HFF-Myc (cell line): ENCODE measurements around the gene PLGRKT.

Experiments
- DNase-seq: peaks from one replicate; pipeline ENCODE4 v3.0.0-alpha.2; 2011; ENCODE audit warnings: low read depth; ENCODE audit errors: extremely low read depth
- H3K4me3 ChIP-seq: replicated peaks from 2 replicates; pipeline ENCODE4 v1.5.1; 2011; ENCODE audit warnings: low read depth, mild to moderate bottlenecking, control low read depth, low read length
- CTCF ChIP-seq: IDR thresholded peaks from 2 replicates; pipeline ENCODE4 v1.5.1; 2012; ENCODE audit warnings: mild to moderate bottlenecking, low read depth, low read length, control low read depth; ENCODE audit errors: missing control alignments

The PLGRKT gene

GRCh38 chr9:5382479-5382878 is 55.2 kb downstream of the PLGRKT start:
- no peak overlapping the region for H3K4me3 ChIP-seq
- no peak for DNase-seq
- no peak for TF ChIP-seq CTCF

GRCh38 chr9:5375790-5376477 is 61.8 kb downstream of the PLGRKT start:
- no peak for DNase-seq
- no peak for TF ChIP-seq CTCF
- H3K4me3 ChIP-seq: no peak overlapping the region

- DNase-seq: no peak
- no peak overlapping the region for H3K4me3 ChIP-seq
- no peak for TF ChIP-seq CTCF
Observed at GRCh38 chr9:5375091-5375490, 62.6 kb downstream of the PLGRKT start.

- DNase-seq: no peak
- no peak for TF ChIP-seq CTCF
- no peak overlapping the region for H3K4me3 ChIP-seq
Observed at GRCh38 chr9:5364294-5365024, 73.3 kb downstream of the PLGRKT start.

GRCh38 chr9:5361326-5362010 is 76.3 kb downstream of the PLGRKT start:
- no peak for TF ChIP-seq CTCF
- no peak for DNase-seq

GRCh38 chr9:5360341-5360740 is 77.4 kb downstream of the PLGRKT start:
- no peak for DNase-seq

More at GRCh38 chr9:5361326-5362010, 76.3 kb downstream of the PLGRKT start:
- H3K4me3 ChIP-seq: no peak overlapping the region

More at GRCh38 chr9:5360341-5360740, 77.4 kb downstream of the PLGRKT start:
- no peak overlapping the region for H3K4me3 ChIP-seq
- no peak for TF ChIP-seq CTCF
